Nephron progenitor cell (in vitro differentiated cells): ENCODE measurements around the gene POLR1E.

Source experiments
- DNase-seq: peaks from one replicate; pipeline ENCODE4 v3.0.0; 2021
- H3K27ac Mint-ChIP-seq: 2 replicates; pipeline ENCODE4 v1.8.0; 2021; ENCODE audit warnings: mild to moderate bottlenecking, moderate library complexity, mixed read lengths
- H3K27me3 Mint-ChIP-seq: 2 replicates; pipeline ENCODE4 v1.8.0; 2021; ENCODE audit warnings: mild to moderate bottlenecking, low read depth, mixed read lengths; ENCODE audit not compliant: poor library complexity
- H3K36me3 Mint-ChIP-seq: 2 replicates; pipeline ENCODE4 v1.8.0; 2021; ENCODE audit warnings: low read depth, mixed read lengths
- H3K4me1 Mint-ChIP-seq: 2 replicates; pipeline ENCODE4 v1.8.0; 2021; ENCODE audit warnings: mixed read lengths
- H3K4me3 Mint-ChIP-seq: 2 replicates; pipeline ENCODE4 v1.8.0; 2021; ENCODE audit warnings: mild to moderate bottlenecking, moderate library complexity, mixed read lengths
- H3K9me3 Mint-ChIP-seq: 2 replicates; pipeline ENCODE4 v1.8.0; 2021; ENCODE audit warnings: mild to moderate bottlenecking, moderate library complexity, mixed read lengths
- TF ChIP-seq, protein P1 (sequence below): fragments of 200-600 bp; sonication (generic); IDR thresholded peaks from 2 replicates; pipeline ENCODE4 v1.5.0; 2021; ENCODE audit warnings: antibody characterized with exemption

Gene POLR1E

DNA sequence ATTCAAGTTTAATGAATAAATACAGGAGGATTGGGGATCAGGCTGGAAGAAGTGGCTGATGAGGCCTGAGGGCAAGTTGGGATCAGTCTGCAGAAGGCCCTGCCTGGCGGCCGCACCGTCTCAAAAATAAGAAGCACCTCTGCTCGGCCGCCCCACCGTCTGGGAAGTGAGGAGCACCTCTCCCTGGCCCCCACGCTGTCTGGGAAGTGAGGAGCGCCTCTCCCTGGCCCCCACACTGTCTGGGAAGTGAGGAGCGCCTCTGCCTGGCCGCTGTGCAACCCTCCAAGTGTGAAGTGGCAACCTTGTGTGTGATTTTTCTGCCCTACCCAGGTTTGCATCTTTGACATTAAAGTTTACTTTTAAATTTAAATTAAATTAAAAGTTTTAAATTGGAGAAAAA, 35.4 kb downstream of the POLR1E start:
- DNase-seq = no peak
- peaks cover 5% of the 10 kb centered on the region for H3K27me3 Mint-ChIP-seq
- TF ChIP-seq, protein P1, sequence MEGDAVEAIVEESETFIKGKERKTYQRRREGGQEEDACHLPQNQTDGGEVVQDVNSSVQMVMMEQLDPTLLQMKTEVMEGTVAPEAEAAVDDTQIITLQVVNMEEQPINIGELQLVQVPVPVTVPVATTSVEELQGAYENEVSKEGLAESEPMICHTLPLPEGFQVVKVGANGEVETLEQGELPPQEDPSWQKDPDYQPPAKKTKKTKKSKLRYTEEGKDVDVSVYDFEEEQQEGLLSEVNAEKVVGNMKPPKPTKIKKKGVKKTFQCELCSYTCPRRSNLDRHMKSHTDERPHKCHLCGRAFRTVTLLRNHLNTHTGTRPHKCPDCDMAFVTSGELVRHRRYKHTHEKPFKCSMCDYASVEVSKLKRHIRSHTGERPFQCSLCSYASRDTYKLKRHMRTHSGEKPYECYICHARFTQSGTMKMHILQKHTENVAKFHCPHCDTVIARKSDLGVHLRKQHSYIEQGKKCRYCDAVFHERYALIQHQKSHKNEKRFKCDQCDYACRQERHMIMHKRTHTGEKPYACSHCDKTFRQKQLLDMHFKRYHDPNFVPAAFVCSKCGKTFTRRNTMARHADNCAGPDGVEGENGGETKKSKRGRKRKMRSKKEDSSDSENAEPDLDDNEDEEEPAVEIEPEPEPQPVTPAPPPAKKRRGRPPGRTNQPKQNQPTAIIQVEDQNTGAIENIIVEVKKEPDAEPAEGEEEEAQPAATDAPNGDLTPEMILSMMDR = no peak
- H3K4me3 Mint-ChIP-seq = no peak overlapping the region
- no peaks in the 10 kb centered on the region for H3K9me3 Mint-ChIP-seq
- H3K27ac Mint-ChIP-seq = peak overlapping the region; percentile 66
- H3K36me3 Mint-ChIP-seq = peaks cover 69% of the 10 kb centered on the region
- no peaks in the 10 kb centered on the region for H3K4me1 Mint-ChIP-seq

DNA sequence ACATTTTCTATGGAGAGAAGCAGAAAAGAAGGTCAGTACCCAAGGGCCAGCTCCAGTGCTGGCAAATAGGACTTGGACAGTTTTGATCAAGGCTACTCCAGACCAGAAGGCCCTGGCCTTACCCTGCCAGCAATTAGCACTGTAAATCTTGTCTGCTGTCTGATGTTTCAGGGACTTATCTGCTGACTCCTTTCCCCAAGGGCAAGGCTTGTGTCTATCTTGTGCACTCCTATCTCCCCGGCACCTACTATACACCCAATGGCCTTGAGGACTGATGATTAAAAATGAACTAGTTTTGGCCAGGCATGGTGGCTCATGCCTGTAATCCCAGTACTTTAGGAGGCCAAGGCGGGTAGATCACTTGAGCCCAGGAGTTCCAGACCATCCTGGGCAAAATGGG, 37.2 kb downstream of the POLR1E start:
- Mint-ChIP-seq H3K27me3 (peaks cover 8% of the 10 kb centered on the region), H3K9me3 (no peaks in the 10 kb centered on the region), H3K4me3 (no peak overlapping the region), H3K36me3 (peaks cover 78% of the 10 kb centered on the region), H3K27ac (no peak overlapping the region), H3K4me1 (no peaks in the 10 kb centered on the region)
- no peak for DNase-seq
- TF ChIP-seq, protein P1 = no peak

DNA sequence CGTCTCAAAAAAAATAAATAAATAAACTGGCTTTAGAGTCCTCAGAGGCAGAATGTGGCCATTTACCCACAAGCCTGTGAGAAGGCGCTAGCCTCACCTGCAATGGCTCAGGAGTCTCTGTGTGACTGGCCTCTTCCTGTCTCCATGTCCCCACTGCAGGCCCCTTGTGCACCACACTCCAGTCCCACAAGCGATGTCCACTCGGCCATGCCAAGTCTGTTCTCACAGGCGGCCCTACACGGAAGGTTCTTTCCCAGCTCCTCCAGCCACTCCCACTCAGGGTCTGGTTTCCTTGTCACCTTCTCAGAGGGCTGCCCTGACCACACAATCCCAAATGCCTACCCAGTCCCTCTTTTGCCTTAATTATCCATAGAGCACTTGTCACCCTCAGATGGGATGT, 38.2 kb downstream of the POLR1E start:
- peaks cover 78% of the 10 kb centered on the region for H3K36me3 Mint-ChIP-seq

DNA sequence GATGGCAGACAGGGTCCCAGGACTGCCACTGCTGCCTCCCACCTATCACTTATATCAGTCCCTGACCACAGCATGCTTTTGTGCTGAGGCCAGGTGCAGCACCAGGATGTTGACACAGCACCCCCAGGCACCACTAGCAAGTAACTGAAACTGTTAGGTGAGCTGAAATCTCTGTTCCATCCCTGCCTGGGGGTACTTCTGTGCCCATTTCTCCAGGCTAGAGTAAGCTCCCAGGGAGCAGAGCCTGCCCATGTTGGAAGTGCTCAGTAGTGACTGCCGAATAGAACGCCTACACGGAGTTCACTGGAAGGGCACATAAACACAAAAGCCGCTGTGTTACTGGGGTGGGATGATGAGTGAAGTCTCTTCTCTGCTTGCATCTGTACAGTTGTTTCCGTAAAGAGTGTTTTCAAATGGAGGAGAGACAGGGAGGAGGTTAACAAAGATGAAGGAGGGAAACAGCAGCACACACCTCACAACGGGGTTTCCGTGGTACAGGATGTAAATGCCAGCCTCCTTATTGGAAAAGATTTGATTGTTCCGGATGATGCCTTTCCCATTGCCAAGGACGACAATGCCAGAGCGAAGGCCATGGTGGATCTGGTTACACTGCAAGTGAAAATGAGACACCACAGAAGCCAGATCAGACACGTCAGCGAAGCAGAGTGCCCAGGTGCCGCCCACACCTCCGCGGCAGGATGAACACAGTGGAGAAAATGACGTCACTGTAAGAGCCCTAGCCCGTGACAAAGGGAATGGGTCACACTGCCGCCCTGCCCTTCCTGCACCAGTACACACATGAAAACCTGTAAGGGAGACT, 43.1 kb downstream of the POLR1E start:
- Mint-ChIP-seq H3K4me1 (peaks cover 10% of the 10 kb centered on the region), H3K36me3 (peaks cover 71% of the 10 kb centered on the region), H3K27ac (peak overlapping the region; percentile 86), H3K27me3 (peaks cover 4% of the 10 kb centered on the region), H3K4me3 (peak overlapping the region; percentile 4), H3K9me3 (no peaks in the 10 kb centered on the region)
- TF ChIP-seq, protein P1 = no peak
- peak; percentile 17 for DNase-seq

More for the DNA sequence above, 38.2 kb downstream of the POLR1E start:
- H3K4me1 Mint-ChIP-seq = peaks cover 4% of the 10 kb centered on the region
- DNase-seq = no peak
- H3K27me3 Mint-ChIP-seq = peaks cover 5% of the 10 kb centered on the region
- H3K4me3 Mint-ChIP-seq = no peak overlapping the region
- H3K9me3 Mint-ChIP-seq = no peaks in the 10 kb centered on the region
- H3K27ac Mint-ChIP-seq = peak overlapping the region; percentile 45
- TF ChIP-seq, protein P1 = no peak

DNA sequence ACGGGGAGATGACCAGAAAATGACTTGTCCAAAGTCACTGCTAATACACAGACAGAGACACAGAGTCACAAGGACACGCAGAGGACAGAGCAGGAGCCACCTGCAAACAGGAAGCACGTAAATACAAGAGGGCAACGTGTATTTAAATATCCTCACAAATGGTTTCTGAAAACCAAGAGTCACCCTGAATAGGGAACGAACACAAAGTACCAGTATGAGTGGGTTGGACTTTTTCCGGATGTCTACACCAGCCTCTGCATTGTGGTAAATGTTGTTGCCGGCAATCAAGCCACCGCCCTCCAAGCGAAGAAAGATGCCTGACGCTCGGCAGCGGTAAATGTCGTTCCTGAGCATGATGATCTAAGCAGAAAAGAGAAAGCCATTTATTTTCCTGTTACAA, 46.0 kb downstream of the POLR1E start:
- Mint-ChIP-seq H3K4me3 (no peak overlapping the region), H3K36me3 (peaks cover 59% of the 10 kb centered on the region), H3K4me1 (peaks cover 10% of the 10 kb centered on the region), H3K27ac (no peak overlapping the region), H3K27me3 (no peaks in the 10 kb centered on the region), H3K9me3 (no peaks in the 10 kb centered on the region)
- no peak for DNase-seq
- TF ChIP-seq, protein P1 = no peak

DNA sequence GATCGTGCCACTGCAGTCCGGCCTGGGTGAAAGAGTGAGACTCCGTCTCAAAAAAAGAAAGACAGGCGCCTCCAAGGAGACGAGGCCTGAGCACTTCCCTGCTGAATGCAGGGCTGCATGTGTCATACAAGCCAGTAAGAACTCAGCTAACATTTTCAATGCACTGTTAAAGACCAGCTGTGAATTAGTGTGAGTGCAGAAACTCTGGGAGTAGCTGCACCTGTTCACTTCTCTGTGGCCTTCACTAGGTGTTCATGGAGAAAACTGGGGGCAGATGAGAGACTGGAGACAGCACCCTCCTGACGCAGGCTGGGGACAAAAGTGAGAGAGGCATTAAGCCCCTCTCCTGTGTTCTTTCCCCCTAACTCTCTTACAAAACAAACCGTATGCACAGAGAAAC, 48.7 kb downstream of the POLR1E start:
- H3K27me3 Mint-ChIP-seq = no peaks in the 10 kb centered on the region
- no peaks in the 10 kb centered on the region for H3K9me3 Mint-ChIP-seq
- no peak overlapping the region for H3K4me3 Mint-ChIP-seq
- no peak overlapping the region for H3K27ac Mint-ChIP-seq
- TF ChIP-seq, protein P1 = no peak
- no peak for DNase-seq
- H3K36me3 Mint-ChIP-seq = peaks cover 56% of the 10 kb centered on the region
- H3K4me1 Mint-ChIP-seq = peaks cover 1% of the 10 kb centered on the region
